Loucy (cell line): ENCODE data around the gene PLXNB2.

ENCODE experiments used
- EZH2phosphoT487 ChIP-seq: fragments of 200-600 bp; IDR thresholded peaks from 2 replicates; pipeline ENCODE4 v1.6.1; 2018; ENCODE audit warnings: antibody characterized with exemption, mild to moderate bottlenecking, moderate library complexity, borderline replicate concordance
- TF ChIP-seq, protein P1 (sequence below): fragments of 200-600 bp; sonication (generic); conservative IDR thresholded peaks from 2 replicates; pipeline ENCODE4 v1.5.1; 2014; ENCODE audit warnings: mild to moderate bottlenecking, antibody characterized with exemption, low read length

DNA sequence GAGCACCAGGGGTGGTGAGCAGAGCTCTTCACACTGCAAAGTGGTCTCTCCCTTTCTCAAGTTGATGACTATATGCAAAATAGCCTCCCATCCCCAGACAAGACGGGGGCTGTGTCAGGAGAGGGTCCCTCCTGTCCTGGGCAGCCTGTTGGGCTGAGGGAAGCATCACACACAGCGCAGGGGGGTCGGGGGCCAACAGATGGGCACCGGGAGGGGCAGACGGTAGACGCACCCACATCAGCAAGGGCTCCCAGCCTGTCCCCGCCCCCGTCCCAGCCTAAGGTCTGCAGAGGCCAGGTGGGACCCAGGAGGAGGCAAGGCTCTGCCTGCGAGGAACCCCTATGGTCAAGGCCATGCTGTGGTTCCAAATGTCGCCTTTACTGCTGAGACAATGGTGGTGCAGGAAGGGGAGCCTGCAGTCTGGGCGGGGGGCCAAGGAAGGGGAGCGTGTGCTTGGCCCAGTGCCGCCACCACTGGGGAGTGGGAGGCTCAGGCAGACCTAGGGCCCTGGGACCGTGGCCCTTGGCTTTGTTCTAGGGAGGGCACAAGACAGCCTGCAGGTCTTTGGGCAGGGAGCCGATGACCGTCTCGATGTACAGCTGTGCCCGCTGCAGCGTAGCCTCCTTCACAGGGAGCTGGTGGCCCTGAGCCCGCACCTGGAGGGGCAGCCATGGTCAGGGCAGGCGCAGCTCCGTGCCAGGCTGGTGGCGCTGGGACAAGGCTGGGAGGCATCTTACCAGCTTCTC lies 4.3 kb upstream of the PLXNB2 start:
- TF ChIP-seq, protein P1, sequence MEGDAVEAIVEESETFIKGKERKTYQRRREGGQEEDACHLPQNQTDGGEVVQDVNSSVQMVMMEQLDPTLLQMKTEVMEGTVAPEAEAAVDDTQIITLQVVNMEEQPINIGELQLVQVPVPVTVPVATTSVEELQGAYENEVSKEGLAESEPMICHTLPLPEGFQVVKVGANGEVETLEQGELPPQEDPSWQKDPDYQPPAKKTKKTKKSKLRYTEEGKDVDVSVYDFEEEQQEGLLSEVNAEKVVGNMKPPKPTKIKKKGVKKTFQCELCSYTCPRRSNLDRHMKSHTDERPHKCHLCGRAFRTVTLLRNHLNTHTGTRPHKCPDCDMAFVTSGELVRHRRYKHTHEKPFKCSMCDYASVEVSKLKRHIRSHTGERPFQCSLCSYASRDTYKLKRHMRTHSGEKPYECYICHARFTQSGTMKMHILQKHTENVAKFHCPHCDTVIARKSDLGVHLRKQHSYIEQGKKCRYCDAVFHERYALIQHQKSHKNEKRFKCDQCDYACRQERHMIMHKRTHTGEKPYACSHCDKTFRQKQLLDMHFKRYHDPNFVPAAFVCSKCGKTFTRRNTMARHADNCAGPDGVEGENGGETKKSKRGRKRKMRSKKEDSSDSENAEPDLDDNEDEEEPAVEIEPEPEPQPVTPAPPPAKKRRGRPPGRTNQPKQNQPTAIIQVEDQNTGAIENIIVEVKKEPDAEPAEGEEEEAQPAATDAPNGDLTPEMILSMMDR = no peak
- TF ChIP-seq EZH2phosphoT487 = no peak
